Liver (tissue), 9 donors: ENCODE data around the gene PTMS. TPM values are rescaled to one million over a fixed set of nuclear protein-coding genes. Genes with fewer than 3 reads are reported as not detected.

ENCODE experiments used
- DNase-seq: peaks from one replicate; pipeline ENCODE4 v3.0.0-alpha.2; 2017; ENCODE audit warnings: low spot score
- H3K27ac ChIP-seq, 2 donors: one replicate each; pipeline ENCODE4 v1.7.0; 2013; ENCODE audit warnings: inconsistent platforms in 2 of 2, low read length in 2 of 2, control low read depth in 1 of 2, low read depth in 1 of 2, mild to moderate bottlenecking in 1 of 2
- H3K27me3 ChIP-seq, 4 donors: one replicate each; pipeline versions ENCODE4 v1.6.1 to v1.7.0; 2013; ENCODE audit warnings: low read length in 3 of 4, inconsistent platforms in 1 of 4, mild to moderate bottlenecking in 1 of 4, moderate library complexity in 1 of 4; ENCODE audit not compliant: control insufficient read depth in 4 of 4, insufficient read depth in 4 of 4
- H3K36me3 ChIP-seq, 4 donors: one replicate each; pipeline versions ENCODE4 v1.6.1 to v1.7.0; 2013; ENCODE audit warnings: low read length in 3 of 4, mild to moderate bottlenecking in 3 of 4, low read depth in 1 of 4, moderate library complexity in 1 of 4; ENCODE audit not compliant: control insufficient read depth in 4 of 4, insufficient read depth in 3 of 4
- H3K4me1 ChIP-seq, 4 donors: one replicate each; pipeline versions ENCODE4 v1.6.1 to v1.7.0; 2013; ENCODE audit warnings: low read length in 3 of 4, mild to moderate bottlenecking in 3 of 4, moderate library complexity in 1 of 4; ENCODE audit not compliant: control insufficient read depth in 4 of 4, insufficient read depth in 4 of 4
- H3K4me3 ChIP-seq, 3 donors: one replicate each; pipeline versions ENCODE4 v1.6.1 to v1.7.0; 2013; ENCODE audit warnings: low read length in 3 of 3, control low read depth in 1 of 3, low read depth in 1 of 3, mild to moderate bottlenecking in 1 of 3
- H3K9ac ChIP-seq, 2 donors: one replicate each; pipeline ENCODE4 v1.7.0; 2013; ENCODE audit warnings: low read length in 2 of 2, mild to moderate bottlenecking in 2 of 2, moderate library complexity in 2 of 2, control low read depth in 1 of 2, low read depth in 1 of 2
- H3K9me3 ChIP-seq, 4 donors: one replicate each; pipeline versions ENCODE4 v1.6.1 to v1.7.0; 2013; ENCODE audit warnings: low read length in 3 of 4; ENCODE audit not compliant: control insufficient read depth in 4 of 4
- CTCF ChIP-seq: fragments of 150-350 bp; IDR thresholded peaks from 2 replicates; pipeline ENCODE4 v1.5.1; 2017; ENCODE audit warnings: improper control_type of control experiment, low read depth, low read length; ENCODE audit not compliant: missing input control
- EGR1 ChIP-seq, 2 donors: IDR thresholded peaks; 2 replicates each; pipeline ENCODE4 v1.6.1; 2016 to 2018; ENCODE audit warnings: antibody characterized with exemption in 2 of 2, low read depth in 2 of 2
- FOXA1 ChIP-seq: IDR thresholded peaks from 2 replicates; pipeline ENCODE4 v1.6.1; 2016; ENCODE audit warnings: antibody characterized with exemption
- FOXA2 ChIP-seq: IDR thresholded peaks from 2 replicates; pipeline ENCODE4 v1.6.1; 2016; ENCODE audit warnings: antibody characterized with exemption
- GABPA ChIP-seq, 2 donors: IDR thresholded peaks in 1 of 2; conservative IDR thresholded peaks in 1 of 2; 2 replicates each; pipeline ENCODE4 v1.6.1; 2016; ENCODE audit warnings: antibody characterized with exemption in 2 of 2, mild to moderate bottlenecking in 1 of 2, moderate library complexity in 1 of 2
- HNF4A ChIP-seq, 2 donors: conservative IDR thresholded peaks; 2 replicates each; pipeline ENCODE4 v1.6.1; 2016; ENCODE audit warnings: antibody characterized with exemption in 2 of 2, mild to moderate bottlenecking in 2 of 2
- HNF4G ChIP-seq: IDR thresholded peaks from 2 replicates; pipeline ENCODE4 v1.6.1; 2016; ENCODE audit warnings: antibody characterized with exemption
- JUND ChIP-seq, 2 donors: IDR thresholded peaks; 2 replicates each; pipeline ENCODE4 v1.6.1; 2016; ENCODE audit warnings: antibody characterized with exemption in 2 of 2
- MAX ChIP-seq: IDR thresholded peaks from 2 replicates; pipeline ENCODE4 v1.6.1; 2016; ENCODE audit warnings: antibody characterized with exemption
- NR2F2 ChIP-seq: IDR thresholded peaks from 2 replicates; pipeline ENCODE4 v1.6.1; 2016; ENCODE audit warnings: antibody characterized with exemption
- RXRA ChIP-seq, 2 donors: IDR thresholded peaks; 2 replicates each; pipeline ENCODE4 v1.6.1; 2017 to 2018; ENCODE audit warnings: antibody characterized with exemption in 2 of 2, mild to moderate bottlenecking in 1 of 2
- SP1 ChIP-seq: IDR thresholded peaks from 2 replicates; pipeline ENCODE4 v1.6.1; 2018; ENCODE audit warnings: antibody characterized with exemption, mild to moderate bottlenecking
- ZBTB33 ChIP-seq: IDR thresholded peaks from 2 replicates; pipeline ENCODE4 v1.6.1; 2016; ENCODE audit warnings: antibody characterized with exemption
- WGBS: extraction: QIAGEN DNeasy Blood & Tissue Kit; methylation state at CpG from one replicate; pipeline ENCODE4 v1.1.7; 2013; 5-methylcytosine and 5-hydroxymethylcytosine counted together
- polyA plus RNA-seq, 2 donors: library from polyadenylated mRNA; stranded (reverse) in 1 of 2; unstranded in 1 of 2; fragments of 200-250 nt in 1 of 2; fragments of >200 nt in 1 of 2; fragmentation: Nextera tagmentation in 1 of 2; extraction: Ambion mirVana in 1 of 2; gene quantifications; one replicate each; pipeline versions ENCODE4 v1.2.1 to v1.2.3, GENCODE V29; 2013 to 2015
- total RNA-seq, 2 donors: library from RNA; depleted of rRNA; stranded (reverse); fragments of >200 nt; gene quantifications; one replicate each; pipeline ENCODE4 v1.2.3, GENCODE V29; 2014
- donor health status: healthy.
- donor health status: healthy.
- donor health status: healthy.
- donor health status: healthy.
- donor health status: healthy.

The PTMS gene
- total and polyA plus RNA-seq, 4 donors: 26.3 to 261 (median 104) TPM

- H3K27me3 ChIP-seq: no peaks in the 10 kb centered on the region
- peak overlapping the region; percentile 88 to 93 for H3K27ac ChIP-seq
- TF ChIP-seq FOXA2: no peak
- no peak for TF ChIP-seq EGR1 (IDR thresholded peaks at IDR 0.05; ENCODE audit: low read depth in 2 of 2)
- no peak for TF ChIP-seq HNF4G
- TF ChIP-seq CTCF: no peak
- no peak for TF ChIP-seq SP1
- no peak for TF ChIP-seq RXRA (IDR thresholded peaks at IDR 0.05)
- no peak for TF ChIP-seq MAX
- TF ChIP-seq HNF4A (conservative IDR thresholded peaks at IDR 0.05): no peak
- no peak for TF ChIP-seq JUND (IDR thresholded peaks at IDR 0.05)
- no peak for DNase-seq
- WGBS: 43% methylated on average over 6 of the region's 6 CpGs
- peak overlapping the region in 2 of 3 donors; percentile 84 to 86 for H3K4me3 ChIP-seq
- peaks cover 14 to 69% (median 41%) of the 10 kb centered on the region in 4 donors for H3K4me1 ChIP-seq
- peaks cover 0 to 6% (median 4%) of the 10 kb centered on the region in 4 donors for H3K36me3 ChIP-seq
- H3K9ac ChIP-seq: peak overlapping the region in 1 of 2 donors; percentile 40
- no peaks in the 10 kb centered on the region for H3K9me3 ChIP-seq
These were observed 2.8 kb downstream of the PTMS start for GRCh38 chr12:6768990-6769389.

GRCh38 chr12:6769666-6770065 lies 3.5 kb downstream of the PTMS start:
- H3K4me3 ChIP-seq: no peak overlapping the region
- H3K27me3 ChIP-seq: no peaks in the 10 kb centered on the region
- no peak overlapping the region for H3K9ac ChIP-seq
- H3K9me3 ChIP-seq: no peaks in the 10 kb centered on the region
- no peak overlapping the region for H3K27ac ChIP-seq
- no peak for TF ChIP-seq EGR1 (IDR thresholded peaks at IDR 0.05; ENCODE audit: low read depth in 2 of 2)
- no peak for TF ChIP-seq JUND (IDR thresholded peaks at IDR 0.05)
- TF ChIP-seq MAX: no peak
- TF ChIP-seq RXRA (IDR thresholded peaks at IDR 0.05): no peak
- TF ChIP-seq GABPA (IDR thresholded peaks at IDR 0.05 in 1 of 2, conservative IDR thresholded peaks at IDR 0.05 in 1 of 2): no peak
- no peak for TF ChIP-seq NR2F2
- TF ChIP-seq HNF4G: no peak
- no peak for TF ChIP-seq FOXA1
- no peak for TF ChIP-seq ZBTB33
- TF ChIP-seq CTCF: no peak
- WGBS: 51% methylated on average over 4 of the region's 4 CpGs
- H3K4me1 ChIP-seq: peaks cover 12 to 68% (median 41%) of the 10 kb centered on the region in 4 donors
- DNase-seq: no peak
- peaks cover 0 to 6% (median 4%) of the 10 kb centered on the region in 4 donors for H3K36me3 ChIP-seq
